Right ventricle myocardium superior (tissue), 1 donor: Measurements from ENCODE around the gene PON3. TPM values are rescaled to one million over a fixed set of nuclear protein-coding genes. Genes with fewer than 3 reads are reported as not detected.

ENCODE experiments used
- ATAC-seq: fragments of 200-7000 bp; cut with Tn5 transposase; one replicate; pipeline ENCODE4 v1.9.1; 2020; ENCODE audit warnings: mild to moderate bottlenecking; ENCODE audit not compliant: poor library complexity
- DNase-seq: peaks from one replicate; pipeline ENCODE4 v3.0.0-alpha.2; 2020
- intact Hi-C: fragments of 100-400 bp; cut with DNase I; formaldehyde crosslinking; loops from one replicate; pipeline ENCODE4 v1.11.2; 2022
- total RNA-seq: library from RNA; stranded (reverse); fragmentation: NEBNext Ultra II Directional; extraction: Animal tissue kit (Norgen Biotek cat#: 25700); gene quantifications from one replicate; pipeline ENCODE4 v1.2.1, GENCODE V29; 2021
- donor health status: DM: no; HTN: yes; CAD: no; lungs with severe emphysema.

PON3 gene
- total RNA-seq, 1 donor from 2014 or later = 0.56 TPM

DNA sequence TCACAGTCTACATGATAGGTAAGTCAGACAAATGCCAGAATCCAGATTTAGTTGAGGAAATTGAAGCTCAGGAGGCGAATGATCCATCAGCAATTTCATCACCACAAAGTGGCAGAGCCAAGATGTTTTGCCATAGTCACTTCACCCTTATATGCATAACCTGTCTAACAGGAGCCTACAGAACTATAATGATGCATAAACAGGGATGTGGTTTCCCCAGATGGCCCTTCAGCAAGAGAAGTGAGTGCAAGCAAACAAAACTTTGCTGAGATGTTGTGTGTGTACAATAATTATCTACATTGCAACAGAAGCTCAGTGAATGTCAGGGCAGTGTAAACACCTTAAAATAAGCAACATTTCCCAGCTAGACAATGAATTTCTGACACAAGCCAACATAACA, 28.6 kb downstream of the PON3 start:
- intact Hi-C loops = no loop called here
- DNase-seq (no peak), ATAC-seq (no peak)

DNA sequence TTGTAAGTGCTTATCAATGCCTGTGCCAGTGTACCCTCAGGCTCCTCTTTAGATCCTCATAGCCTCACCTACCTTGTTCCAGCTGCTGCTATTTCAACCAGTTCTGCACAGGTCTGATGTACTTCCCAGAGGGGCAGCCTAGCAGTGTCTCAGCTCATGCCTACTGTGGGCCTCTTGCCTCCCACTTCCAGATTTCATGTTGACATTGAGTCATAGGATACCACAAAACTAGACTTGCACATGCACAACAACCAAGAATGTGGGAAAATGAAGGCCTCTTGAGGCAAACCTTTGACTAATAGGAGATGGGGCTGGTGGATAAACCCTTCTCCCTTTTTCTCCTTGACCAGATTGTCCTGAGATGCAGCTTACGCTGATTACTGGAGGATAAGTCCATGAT, 31.0 kb downstream of the PON3 start:
- intact Hi-C loops = no loop called here
- no peak for DNase-seq
- no peak for ATAC-seq

DNA sequence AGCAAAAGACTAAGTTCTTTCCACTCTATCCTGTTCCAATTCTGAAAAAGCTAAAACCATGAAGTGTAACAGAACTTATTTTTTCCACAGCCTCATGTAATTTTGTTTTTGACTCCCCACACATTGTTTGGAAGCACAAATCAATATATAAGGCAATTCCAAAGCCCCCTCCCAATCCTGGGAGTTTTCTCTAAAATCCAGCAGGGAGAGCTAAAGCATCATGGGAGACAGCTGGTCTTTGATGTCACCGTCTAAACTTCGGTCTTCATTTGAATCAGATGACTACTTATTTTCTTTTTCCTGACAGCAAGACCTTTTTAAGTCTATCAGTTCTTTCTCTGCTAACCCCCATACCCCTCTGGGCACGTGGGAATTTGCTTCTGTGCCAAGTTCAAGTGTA, 38.6 kb downstream of the PON3 start:
- DNase-seq (no peak), ATAC-seq (no peak)
- intact Hi-C loops = no loop called here

DNA sequence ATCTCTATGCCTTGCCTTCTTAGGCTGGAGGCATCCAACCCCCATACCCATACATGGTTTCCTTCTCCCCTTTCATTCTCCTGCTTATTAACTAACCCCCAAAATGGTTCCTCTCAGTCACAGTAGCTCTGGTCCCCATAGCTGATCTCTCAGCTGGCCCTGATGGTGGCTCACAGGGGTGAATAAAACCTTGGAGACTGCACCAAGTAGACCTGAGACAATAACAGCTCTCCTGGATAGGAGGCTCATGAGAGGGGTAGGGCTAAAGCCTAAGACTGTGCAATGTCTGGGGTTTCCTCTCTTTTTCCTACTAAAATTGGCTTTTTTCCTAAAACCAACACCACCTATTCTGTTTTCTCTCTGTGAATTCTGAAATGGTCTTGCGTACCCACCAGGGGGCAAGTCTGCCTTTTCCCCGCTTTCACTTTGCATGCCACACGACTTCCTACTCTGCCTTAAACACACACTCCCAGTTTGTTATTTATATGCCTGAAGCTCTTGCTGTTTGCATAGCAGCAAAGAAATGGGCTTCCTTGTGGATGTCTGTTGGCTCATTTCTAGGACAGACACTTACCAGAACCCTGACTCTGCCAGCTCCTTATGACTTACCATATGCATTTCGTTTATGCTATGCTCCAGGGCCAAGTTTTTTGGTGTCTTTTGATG, 53.4 kb downstream of the PON3 start:
- no peak for DNase-seq
- intact Hi-C loops = no loop called here
- ATAC-seq = no peak

DNA sequence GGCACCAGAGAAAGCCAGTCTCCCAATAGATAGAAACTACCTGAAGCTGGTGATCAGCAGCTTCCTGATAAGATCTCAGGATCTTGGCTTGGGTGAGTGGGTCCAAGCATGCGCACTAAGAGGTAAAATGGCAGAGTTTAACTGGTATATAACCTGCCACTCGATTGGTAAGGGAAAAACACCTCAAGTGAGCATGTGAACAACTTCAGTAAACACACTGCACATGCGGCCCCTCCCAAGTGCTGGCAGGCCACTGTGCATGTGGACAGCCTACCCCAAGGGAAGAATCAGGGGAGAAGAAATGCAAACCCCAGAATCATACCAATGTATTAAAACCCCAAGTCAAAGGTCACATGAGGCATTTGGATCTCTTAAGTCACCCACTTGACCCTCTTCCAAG, 54.1 kb downstream of the PON3 start:
- DNase-seq (no peak), ATAC-seq (no peak)
- intact Hi-C loops = no loop called here

DNA sequence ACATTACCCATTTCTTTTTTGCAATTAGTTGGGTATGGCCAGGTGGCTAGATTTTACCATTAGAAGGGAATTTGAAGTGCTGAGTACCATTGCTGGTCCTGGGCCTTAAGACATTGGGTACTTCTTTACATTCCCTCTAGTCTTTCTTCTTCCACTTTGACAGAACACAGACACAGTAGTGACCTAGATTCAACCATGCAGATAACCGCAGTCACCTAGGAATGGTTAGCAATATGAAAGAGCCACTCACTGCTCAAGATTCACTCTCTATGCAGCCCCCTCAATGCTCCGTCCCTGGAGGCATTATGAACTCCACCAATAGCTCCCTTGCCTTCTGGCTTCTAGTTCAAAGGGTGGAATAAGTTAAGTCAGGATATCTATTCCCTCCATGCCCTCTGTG, 55.7 kb downstream of the PON3 start:
- intact Hi-C loops = no loop called here
- no peak for ATAC-seq
- DNase-seq = no peak

DNA sequence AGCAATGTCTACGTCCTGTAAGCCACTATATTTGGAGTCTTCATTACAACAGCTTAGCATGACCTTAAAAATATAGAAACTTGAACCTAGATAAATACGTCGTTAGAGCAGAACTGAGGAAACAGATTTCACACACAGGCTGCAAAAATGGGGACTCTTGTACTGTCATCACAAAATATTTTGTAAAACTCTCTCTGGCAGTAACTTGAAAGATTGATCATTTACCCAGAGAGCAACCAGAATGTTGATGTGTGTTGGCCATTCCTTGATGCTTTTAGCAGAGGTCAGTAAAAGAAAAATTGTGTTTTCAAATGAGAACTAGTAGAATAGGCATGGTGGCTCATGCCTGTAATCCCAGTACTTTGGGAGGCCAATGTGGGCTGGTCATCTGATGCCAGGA, 57.3 kb downstream of the PON3 start:
- intact Hi-C loops = no loop called here
- ATAC-seq (no peak), DNase-seq (no peak)

DNA sequence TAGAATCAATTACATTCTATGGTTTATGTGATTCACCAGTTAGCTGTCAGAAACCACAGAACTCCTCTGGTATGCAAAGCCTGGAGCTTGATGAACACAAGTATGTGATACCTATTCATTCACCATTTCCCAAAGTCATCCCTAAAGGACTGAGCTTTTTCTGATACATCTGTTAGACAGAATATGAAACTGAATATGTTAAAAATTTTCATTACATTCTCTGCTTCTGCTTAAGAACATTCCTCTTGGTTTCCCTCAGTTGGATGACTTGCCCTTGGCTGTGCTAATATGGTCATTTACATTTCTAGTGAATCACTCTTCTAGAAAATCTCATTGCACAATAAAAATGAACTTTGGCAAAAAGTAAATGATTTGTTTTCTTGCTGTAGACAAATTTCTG, 61.1 kb downstream of the PON3 start:
- DNase-seq (no peak), ATAC-seq (no peak)
- intact Hi-C loops = no loop called here

DNA sequence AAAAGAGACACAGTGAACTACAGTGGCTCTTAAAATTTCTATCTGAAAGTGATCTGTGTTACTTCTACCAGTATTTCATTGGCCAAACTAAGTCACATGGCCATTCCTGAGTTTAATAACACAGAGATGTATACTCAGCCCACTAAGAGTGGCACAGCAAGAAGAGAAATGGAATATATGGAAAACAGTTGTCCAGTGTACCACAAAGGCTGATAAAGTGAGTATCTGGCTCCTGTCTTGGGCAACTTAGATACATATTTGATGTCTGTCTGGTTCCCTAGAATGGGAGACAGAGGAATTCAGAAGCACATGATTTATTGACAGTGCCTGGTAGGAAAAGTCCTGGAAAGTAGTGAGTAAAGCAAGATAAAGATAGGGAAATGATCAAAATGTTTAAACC, 61.7 kb downstream of the PON3 start:
- ATAC-seq (no peak), DNase-seq (no peak)
- intact Hi-C loops = no loop called here

DNA sequence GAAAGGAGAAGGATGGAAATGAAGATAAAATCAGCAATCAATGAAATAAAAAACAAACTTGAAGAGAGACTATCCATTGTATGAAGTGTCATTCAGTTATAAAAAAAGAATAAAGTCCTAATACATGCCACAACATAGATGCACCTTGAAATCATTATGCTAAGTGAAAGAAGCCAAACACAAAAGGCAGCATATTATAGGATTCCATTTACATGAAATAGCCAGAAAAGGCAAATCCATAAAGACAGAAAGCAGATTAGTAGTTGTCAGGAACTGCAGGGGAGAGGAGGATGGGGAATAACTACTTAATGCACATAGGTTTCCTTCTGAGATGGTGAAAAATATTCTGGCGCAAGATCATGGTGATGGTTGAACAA, 65.2 kb downstream of the PON3 start:
- DNase-seq (no peak), ATAC-seq (no peak)
- intact Hi-C loops = no loop called here

DNA sequence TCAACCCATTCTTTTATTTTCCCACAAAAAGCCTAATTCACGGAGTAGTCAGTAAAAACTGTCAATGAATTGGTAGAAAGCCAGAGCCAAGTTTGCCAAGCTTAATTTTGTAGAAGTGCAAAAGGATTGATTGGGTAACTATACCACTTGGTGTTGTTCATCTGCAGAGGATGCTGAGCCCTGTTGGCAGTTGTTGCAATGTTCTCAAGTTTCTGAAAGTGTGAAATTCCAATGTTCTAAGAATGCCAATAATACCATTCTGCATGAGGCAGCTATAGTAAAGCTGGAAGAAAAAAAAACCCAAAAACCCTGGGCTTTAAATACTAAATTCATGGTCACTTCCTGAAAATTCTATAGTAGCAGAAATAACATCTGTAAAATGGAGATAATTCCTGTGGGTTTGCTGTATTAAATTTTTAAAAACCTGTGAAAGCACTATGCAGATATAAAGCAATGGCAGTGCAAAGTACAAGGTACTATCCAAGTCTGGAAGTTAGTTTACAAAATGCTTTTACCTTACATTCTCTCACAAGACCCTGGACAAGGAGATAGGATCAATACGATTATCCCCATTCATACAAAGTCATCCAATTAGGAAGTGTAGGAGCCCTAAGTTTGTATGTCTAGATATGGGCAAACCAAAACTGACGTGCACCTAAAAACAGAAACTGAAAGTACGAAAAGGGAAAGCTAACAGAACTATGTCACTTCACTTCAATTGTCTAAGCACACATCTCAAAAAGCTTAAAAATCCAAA, 65.8 kb downstream of the PON3 start:
- DNase-seq (no peak), ATAC-seq (no peak)
- intact Hi-C loops = no loop called here

DNA sequence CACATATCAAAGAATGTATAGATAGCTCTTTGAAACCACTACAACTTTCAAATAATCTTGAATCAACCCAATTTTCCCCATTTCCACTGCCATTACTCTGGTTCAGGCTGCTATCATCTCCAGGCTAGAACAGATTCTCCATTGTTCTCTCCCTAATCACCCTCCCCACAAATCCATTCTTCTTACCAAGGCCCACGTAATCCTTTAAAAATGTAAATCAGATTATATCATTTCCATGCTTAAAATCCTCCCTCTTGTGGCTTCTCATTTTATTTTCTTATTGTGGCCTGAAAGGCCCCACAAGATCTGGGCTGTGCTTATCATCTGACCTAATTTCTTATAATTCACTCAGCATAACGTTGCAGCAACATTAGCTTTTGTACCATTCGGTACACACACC, 68.8 kb downstream of the PON3 start:
- DNase-seq = no peak
- intact Hi-C loops = no loop called here

DNA sequence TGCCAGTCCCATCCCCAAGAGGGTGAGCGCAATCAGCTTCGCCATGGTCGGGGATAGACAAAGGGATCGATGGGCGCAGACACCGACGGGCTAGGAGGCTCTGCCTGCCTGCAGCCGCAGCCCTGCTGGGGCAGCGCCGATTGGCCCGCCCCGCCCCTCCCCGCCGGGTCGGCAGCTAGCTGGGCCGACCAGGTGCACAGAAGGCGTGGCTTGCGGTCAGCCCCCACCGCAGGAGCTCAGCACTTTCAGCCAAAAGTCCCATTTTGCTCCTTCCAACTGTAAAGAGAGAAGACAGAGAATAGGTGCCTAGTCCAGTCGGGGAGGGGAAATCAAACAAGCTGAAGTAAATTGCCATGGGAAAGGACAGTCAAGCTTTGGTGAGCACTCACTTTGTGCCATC, 71.7 kb downstream of the PON3 start, which contains the start of gene PON1:
PON1 (minus strand) TSS at position 102 of the 400 bp plus-strand sequence; CDS start at position 45, 57 bp downstream.
- intact Hi-C loops = no loop called here
- DNase-seq (no peak), ATAC-seq (no peak)

More for the DNA sequence above, 68.8 kb downstream of the PON3 start:
- no peak for ATAC-seq

DNA sequence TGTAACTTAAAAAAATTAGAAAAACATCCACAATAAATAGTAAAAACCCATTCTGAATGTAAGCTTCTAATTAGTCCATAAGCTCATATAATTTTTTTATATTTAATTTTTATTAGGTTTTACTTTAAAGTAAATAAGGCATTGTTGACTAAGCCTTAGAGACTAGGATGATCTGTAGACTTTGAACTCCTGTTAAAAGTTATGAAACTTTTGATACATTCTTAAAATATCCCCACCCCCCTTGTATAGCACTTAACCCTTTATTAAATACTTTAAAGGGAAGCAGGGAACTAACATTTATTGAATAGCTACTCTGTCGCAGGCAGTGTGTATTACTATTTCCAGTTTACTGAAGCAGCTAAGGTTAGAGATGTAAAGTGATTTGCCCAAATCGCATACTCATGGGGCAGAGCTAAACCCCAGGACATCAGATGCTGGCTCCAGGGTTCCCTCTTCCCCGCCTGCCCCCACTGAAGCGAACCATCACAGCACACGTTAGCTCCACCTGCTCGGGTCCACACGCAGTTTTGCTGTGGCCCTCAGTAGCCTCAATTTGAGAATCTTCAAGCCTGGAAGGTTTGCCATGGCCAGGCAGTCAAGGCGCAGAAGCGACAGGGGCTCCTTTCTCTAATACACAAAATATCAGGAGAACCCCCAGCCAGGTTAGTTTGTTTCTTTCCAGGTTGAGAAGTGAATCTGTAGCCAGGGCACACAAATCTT, 72.6 kb downstream of the PON3 start:
- DNase-seq = no peak
- intact Hi-C loops = no loop called here
- no peak for ATAC-seq

DNA sequence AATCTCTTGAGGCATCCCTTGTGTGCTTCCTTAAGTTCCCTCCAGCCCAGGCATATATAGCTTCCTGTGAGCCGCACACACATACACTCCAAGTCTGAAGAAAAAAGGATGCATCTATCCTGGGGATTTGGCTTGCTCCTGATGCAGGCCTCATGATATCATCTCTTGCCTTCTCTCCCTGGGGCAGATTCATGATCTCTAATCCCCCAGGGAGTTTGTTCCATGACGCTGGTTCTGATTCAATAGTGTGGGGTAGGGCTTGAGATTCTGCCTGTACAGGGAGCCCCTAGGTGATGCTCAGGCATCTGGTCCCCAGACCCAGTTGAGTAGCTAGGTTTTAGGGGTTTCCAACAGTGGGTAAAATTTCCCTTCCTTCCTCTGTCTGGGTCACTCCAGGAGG, 73.3 kb downstream of the PON3 start:
- DNase-seq (no peak), ATAC-seq (no peak)
- intact Hi-C loops = no loop called here

DNA sequence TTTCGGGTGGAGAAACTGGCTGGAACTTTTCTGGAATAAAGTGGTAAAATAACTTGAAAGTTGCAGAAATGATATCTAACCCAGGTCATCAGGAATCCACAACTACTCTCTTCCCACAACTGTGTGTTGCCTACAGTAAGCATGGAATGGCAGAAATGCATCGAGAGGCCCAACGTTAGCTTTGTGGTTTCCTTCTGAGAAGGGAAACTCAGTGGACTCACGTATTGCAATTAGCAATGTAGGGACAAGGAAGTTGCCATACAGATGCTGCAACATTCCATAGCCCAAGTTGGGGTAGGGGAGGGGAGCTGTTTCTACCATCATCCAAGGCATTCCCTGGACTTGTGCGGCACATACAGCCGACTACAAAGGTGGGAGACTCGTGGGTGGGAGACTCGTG, 73.8 kb downstream of the PON3 start:
- no peak for ATAC-seq
- intact Hi-C loops = no loop called here
- no peak for DNase-seq

DNA sequence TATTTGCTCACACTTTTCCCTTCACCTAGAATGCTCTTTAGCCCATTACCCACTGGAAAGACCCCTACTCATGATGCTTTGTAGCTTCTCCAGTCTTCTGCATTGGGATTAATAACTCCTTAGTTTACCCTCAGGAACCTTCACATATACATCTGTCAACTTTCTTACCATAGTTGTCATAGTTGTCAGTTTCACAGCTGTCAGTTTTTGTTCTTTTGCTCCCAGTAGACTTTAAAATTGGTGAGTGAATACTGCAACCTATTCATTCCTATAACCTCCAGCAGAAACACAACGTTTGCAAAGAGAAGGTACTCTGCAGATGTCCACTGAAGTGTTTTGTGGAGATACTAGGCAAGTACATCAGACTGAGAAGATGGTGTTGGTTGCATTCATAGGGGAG, 74.5 kb downstream of the PON3 start:
- intact Hi-C loops = no loop called here
- no peak for DNase-seq
- ATAC-seq = no peak

DNA sequence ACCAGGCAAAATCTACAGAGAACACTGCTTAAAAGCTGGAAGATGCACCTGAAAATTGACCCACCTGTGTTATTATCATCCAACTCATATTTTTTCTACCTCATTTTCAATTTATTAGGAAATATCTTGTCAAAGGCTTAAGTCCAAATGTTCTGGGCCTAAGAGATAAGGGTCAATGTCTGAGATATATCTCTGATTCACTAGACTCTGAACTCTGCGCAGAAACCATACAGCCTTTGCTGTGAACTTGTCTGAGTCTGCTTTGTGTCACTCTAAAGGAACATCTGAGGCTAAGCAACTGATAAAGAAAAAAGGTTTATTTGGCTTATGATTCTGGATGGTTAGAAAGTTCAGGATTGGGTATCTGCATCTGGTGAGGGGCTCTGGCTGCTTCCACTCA, 75.5 kb downstream of the PON3 start:
- intact Hi-C loops = no loop called here
- no peak for ATAC-seq
- DNase-seq = no peak

DNA sequence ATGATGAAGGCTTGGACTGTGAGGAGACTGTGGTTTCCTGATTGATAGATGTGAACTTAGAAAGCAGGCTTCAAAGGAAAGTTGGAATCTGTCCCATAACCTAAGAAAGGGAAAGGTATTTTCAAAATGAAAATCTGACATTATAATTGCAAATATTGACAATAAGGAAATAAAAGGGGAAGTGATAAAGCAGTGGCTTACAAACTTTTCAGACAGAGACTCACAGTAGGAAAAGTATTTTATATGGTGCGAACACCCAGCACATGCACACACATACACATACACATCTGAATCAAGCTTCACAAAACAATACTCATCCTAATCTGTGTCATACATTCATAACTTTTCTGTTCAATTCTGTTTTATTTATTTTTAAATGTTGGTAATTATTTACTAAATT, 76.6 kb downstream of the PON3 start:
- ATAC-seq (no peak), DNase-seq (no peak)
- intact Hi-C loops = no loop called here

DNA sequence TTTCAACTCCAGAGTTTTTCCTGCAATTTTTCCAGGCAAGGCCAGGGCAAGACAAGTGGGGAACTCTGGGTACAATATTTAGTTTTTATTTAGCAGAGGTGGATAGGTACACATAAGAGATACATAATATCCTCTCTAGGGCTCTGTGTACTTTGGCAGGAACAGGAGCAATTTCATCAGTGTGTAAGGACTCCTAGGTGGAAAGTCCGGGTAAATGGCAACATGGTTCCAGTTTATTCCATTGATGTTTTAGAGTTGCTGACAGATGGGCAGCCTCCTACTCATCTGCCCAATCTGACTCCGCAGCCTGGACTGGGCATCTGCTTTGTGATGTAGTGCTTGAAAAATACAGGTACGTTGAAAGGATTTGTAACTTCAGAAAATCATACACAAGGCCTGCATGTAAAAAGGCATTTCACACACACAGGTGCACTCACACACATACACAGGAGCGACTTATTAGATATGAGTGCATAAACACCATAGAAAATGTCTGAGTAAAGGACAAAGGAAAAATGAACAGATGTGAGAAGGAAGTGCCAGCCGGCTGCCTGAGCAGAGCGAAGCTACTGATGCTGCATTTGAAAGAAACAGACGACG, 77.6 kb downstream of the PON3 start:
- DNase-seq = no peak
- intact Hi-C loops = no loop called here
- no peak for ATAC-seq
